IMR-90 (cell line): Measurements from ENCODE around the gene SLC25A14. TPM values are rescaled to one million over a fixed set of nuclear protein-coding genes. Genes with fewer than 3 reads are reported as not detected.

Source experiments
- ATAC-seq: fragments of 200-7000 bp; cut with Tn5 transposase; 2 replicates; pipeline ENCODE4 v1.9.1; 2020; ENCODE audit warnings: low read depth, mild to moderate bottlenecking, moderate library complexity
- BruUV-seq: library from RNA; stranded (reverse); fragments of 400-500 nt; replicated peaks from 2 replicates; lab custom pipeline; 2021; lab: Mats Ljungman, UMichigan
- CTCF ChIA-PET: fragments of 300-600 bp; formaldehyde crosslinking; extraction: SDS; loops from one replicate; lab custom pipeline; 2021; ENCODE audit warnings: antibody characterized with exemption; lab: Yijun Ruan, JAX
- POLR2A ChIA-PET: fragments of 300-600 bp; sonication (Branson Sonifier 250); formaldehyde crosslinking; loops from one replicate; lab custom pipeline; 2022; ENCODE audit warnings: antibody characterized with exemption; ENCODE audit not compliant: unreplicated experiment; lab: Charles Lee
- DNase-seq: peaks from one replicate; pipeline ENCODE4 v3.0.0; 2013
- H2AFZ ChIP-seq: replicated peaks from 2 replicates; pipeline ENCODE3; 2013; ENCODE audit warnings: low read length, mild to moderate bottlenecking; ENCODE audit not compliant: poor library complexity
- H2AK5ac ChIP-seq: 2 replicates; pipeline ENCODE4 v1.6.1; 2013; ENCODE audit warnings: low read depth, low read length, inconsistent platforms
- H2AK9ac ChIP-seq: replicated peaks from 2 replicates; pipeline ENCODE3; 2013; ENCODE audit warnings: mild to moderate bottlenecking, low read depth, low read length, moderate library complexity; ENCODE audit not compliant: poor library complexity
- H2BK120ac ChIP-seq: 2 replicates; pipeline ENCODE4 v1.6.1; 2013; ENCODE audit warnings: low read depth, low read length, inconsistent platforms
- H2BK15ac ChIP-seq: 3 replicates; pipeline ENCODE4 v1.6.1; 2013; ENCODE audit warnings: low read depth, low read length, inconsistent platforms
- H2BK20ac ChIP-seq: 2 replicates; pipeline ENCODE4 v1.6.1; 2013; ENCODE audit warnings: low read depth, mild to moderate bottlenecking, inconsistent platforms, low read length, moderate library complexity
- H2BK5ac ChIP-seq: 2 replicates; pipeline ENCODE4 v1.6.1; 2013; ENCODE audit warnings: mild to moderate bottlenecking, low read depth, low read length, inconsistent platforms; ENCODE audit not compliant: poor library complexity, severe bottlenecking
- H3K14ac ChIP-seq: replicated peaks from 2 replicates; pipeline ENCODE4 v1.6.1; 2013; ENCODE audit warnings: low read depth, low read length, inconsistent platforms
- H3K18ac ChIP-seq: 2 replicates; pipeline ENCODE4 v1.6.1; 2013; ENCODE audit warnings: low read depth, low read length, control low read depth
- H3K23ac ChIP-seq: 2 replicates; pipeline ENCODE4 v1.6.1; 2013; ENCODE audit warnings: low read depth, low read length, inconsistent platforms
- H3K27ac ChIP-seq: 2 replicates; pipeline ENCODE4 v1.5.1; 2013; ENCODE audit warnings: mild to moderate bottlenecking, control low read depth, low read length; ENCODE audit not compliant: insufficient read depth
- H3K27me3 ChIP-seq: 2 replicates; pipeline ENCODE4 v1.6.1; 2013; ENCODE audit warnings: low read length; ENCODE audit not compliant: control insufficient read depth, insufficient read depth
- H3K36me3 ChIP-seq: 2 replicates; pipeline ENCODE4 v1.6.1; 2013; ENCODE audit warnings: low read length, mixed read lengths; ENCODE audit not compliant: control insufficient read depth, insufficient read depth
- H3K4ac ChIP-seq: 2 replicates; pipeline ENCODE4 v1.6.1; 2013; ENCODE audit warnings: low read depth, low read length, inconsistent platforms
- H3K4me1 ChIP-seq: 2 replicates; pipeline ENCODE4 v1.6.1; 2013; ENCODE audit warnings: low read length, mixed read lengths; ENCODE audit not compliant: control insufficient read depth, insufficient read depth
- H3K4me2 ChIP-seq: 2 replicates; pipeline ENCODE4 v1.6.1; 2013; ENCODE audit warnings: low read depth, mild to moderate bottlenecking, control low read depth, low read length, moderate library complexity
- H3K4me3 ChIP-seq: 2 replicates; pipeline ENCODE4 v1.5.1; 2013; ENCODE audit warnings: low read depth, mild to moderate bottlenecking, control low read depth, low read length, moderate library complexity; ENCODE audit not compliant: insufficient read depth
- H3K56ac ChIP-seq: 2 replicates; pipeline ENCODE4 v1.6.1; 2013; ENCODE audit warnings: low read length, inconsistent platforms; ENCODE audit not compliant: insufficient read depth; ENCODE audit errors: extremely low read depth
- H3K79me1 ChIP-seq, 2 experiments: 2 replicates each; pipeline ENCODE4 v1.6.1; 2013; ENCODE audit warnings: low read length in 2 of 2, inconsistent platforms in 1 of 2, low read depth in 1 of 2
- H3K9ac ChIP-seq: 2 replicates; pipeline ENCODE4 v1.6.1; 2013; ENCODE audit warnings: low read depth, low read length, control low read depth
- H3K9me1 ChIP-seq: 2 replicates; pipeline ENCODE4 v1.6.1; 2013; ENCODE audit warnings: low read length, inconsistent platforms; ENCODE audit not compliant: insufficient read depth
- H3K9me3 ChIP-seq: 2 replicates; pipeline ENCODE4 v1.6.1; 2013; ENCODE audit warnings: low read length; ENCODE audit not compliant: control insufficient read depth, insufficient read depth
- H4K20me1 ChIP-seq: 2 replicates; pipeline ENCODE4 v1.6.1; 2013; ENCODE audit warnings: low read length, inconsistent platforms; ENCODE audit not compliant: insufficient read depth
- H4K5ac ChIP-seq: 2 replicates; pipeline ENCODE4 v1.6.1; 2013; ENCODE audit warnings: mild to moderate bottlenecking, low read depth, low read length, control low read depth
- H4K8ac ChIP-seq, 2 experiments: 2 replicates each; pipeline ENCODE4 v1.6.1; 2013; ENCODE audit warnings: low read depth in 2 of 2, low read length in 2 of 2, control low read depth in 1 of 2, inconsistent platforms in 1 of 2
- H4K91ac ChIP-seq: 2 replicates; pipeline ENCODE4 v1.6.1; 2013; ENCODE audit warnings: low read depth, low read length, inconsistent platforms; ENCODE audit not compliant: insufficient read depth
- BHLHE40 ChIP-seq: fragments of 150-350 bp; IDR thresholded peaks from 2 replicates; pipeline ENCODE4 v1.6.1; 2016; ENCODE audit warnings: mild to moderate bottlenecking, low read depth, low read length
- CEBPB ChIP-seq: IDR thresholded peaks from 2 replicates; pipeline ENCODE4 v1.6.1; 2012; ENCODE audit warnings: low read depth, low read length, improper control_type of control experiment
- CHD1 ChIP-seq: IDR thresholded peaks from 2 replicates; pipeline ENCODE4 v1.6.1; 2012; ENCODE audit warnings: low read depth, low read length, improper control_type of control experiment
- CTCF ChIP-seq: conservative IDR thresholded peaks from 2 replicates; pipeline ENCODE4 v1.5.1; 2012; ENCODE audit warnings: mild to moderate bottlenecking, low read depth, low read length, improper control_type of control experiment
- ELK1 ChIP-seq: fragments of 150-350 bp; IDR thresholded peaks from 2 replicates; pipeline ENCODE4 v1.6.1; 2016; ENCODE audit warnings: low read depth, mild to moderate bottlenecking, low read length, moderate library complexity, borderline replicate concordance
- FOS ChIP-seq: fragments of 150-350 bp; IDR thresholded peaks from 2 replicates; pipeline ENCODE4 v1.6.1; 2016; ENCODE audit warnings: low read depth, low read length
- MAFK ChIP-seq: IDR thresholded peaks from 2 replicates; pipeline ENCODE4 v1.6.1; 2012; ENCODE audit warnings: low read depth, low read length, improper control_type of control experiment
- MAZ ChIP-seq: IDR thresholded peaks from 2 replicates; pipeline ENCODE4 v1.6.1; 2012; ENCODE audit warnings: low read depth, mild to moderate bottlenecking, low read length, improper control_type of control experiment, moderate library complexity, borderline replicate concordance
- MXI1 ChIP-seq: IDR thresholded peaks from 2 replicates; pipeline ENCODE4 v1.6.1; 2012; ENCODE audit warnings: low read depth, mild to moderate bottlenecking, low read length, moderate library complexity, borderline replicate concordance
- NFE2L2 ChIP-seq: fragments of 150-350 bp; IDR thresholded peaks from 2 replicates; pipeline ENCODE4 v1.6.1; 2016; ENCODE audit warnings: low read depth, mild to moderate bottlenecking, low read length
- POLR2A ChIP-seq: IDR thresholded peaks from 2 replicates; pipeline ENCODE4 v1.6.1; 2012; ENCODE audit warnings: mild to moderate bottlenecking, low read depth, low read length
- RAD21 ChIP-seq: IDR thresholded peaks from 2 replicates; pipeline ENCODE4 v1.6.1; 2012; ENCODE audit warnings: low read length, improper control_type of control experiment
- RCOR1 ChIP-seq: IDR thresholded peaks from 2 replicates; pipeline ENCODE4 v1.6.1; 2012; ENCODE audit warnings: mild to moderate bottlenecking, low read length, improper control_type of control experiment; ENCODE audit not compliant: insufficient replicate concordance
- RFX5 ChIP-seq: IDR thresholded peaks from 2 replicates; pipeline ENCODE4 v1.8.0; 2012; ENCODE audit warnings: low read depth, mild to moderate bottlenecking, low read length, moderate library complexity
- SMC3 ChIP-seq: fragments of 150-350 bp; IDR thresholded peaks from 2 replicates; pipeline ENCODE4 v1.6.1; 2016; ENCODE audit warnings: low read depth, mild to moderate bottlenecking, antibody characterized with exemption, low read length, moderate library complexity
- USF2 ChIP-seq: fragments of 150-350 bp; IDR thresholded peaks from 2 replicates; pipeline ENCODE4 v1.6.1; 2017; ENCODE audit warnings: mild to moderate bottlenecking, antibody characterized with exemption, low read length, low read depth
- dilution Hi-C: fragments of 300-500 bp; cut with HindIII; formaldehyde crosslinking; loops from one replicate; pipeline ENCODE4 v1.14.3; 2018; ENCODE audit warnings: low sequenced_read_pairs; ENCODE audit not compliant: unreplicated experiment
- in situ Hi-C: fragments of 300-500 bp; cut with MboI; formaldehyde crosslinking; loops from 3 replicates; pipeline ENCODE4 v1.14.3; 2019; ENCODE audit warnings: low sequenced_read_pairs, inconsistent platforms, mixed read lengths
- intact Hi-C: fragments of 100-400 bp; cut with micrococcal nuclease; formaldehyde crosslinking; loops from 2 replicates; pipeline ENCODE4 v1.10.0; 2022
- polyA plus RNA-seq, 3 experiments: library from polyadenylated mRNA; depleted of rRNA; stranded (reverse); fragments of >200 nt; gene quantifications; 2 replicates each; pipeline ENCODE4 v1.2.3, GENCODE V29; 2012; ENCODE audit warnings: low replicate concordance in 1 of 3
- total RNA-seq: library from RNA; depleted of rRNA; stranded (reverse); fragments of >200 nt; gene quantifications from 2 replicates; pipeline ENCODE4 v1.2.3, GENCODE V29; 2012

The SLC25A14 gene
- total and polyA plus RNA-seq, 2 of the 4 experiments (the other 2 are of a cell fraction) = 13.8 TPM

- Histone ChIP-seq H3K4me3 (no peak overlapping the region), H3K4ac (no peak overlapping the region), H3K4me1 (no peaks in the 10 kb centered on the region), H2AK5ac (no peak overlapping the region), H4K5ac (no peak overlapping the region), H3K27me3 (no peaks in the 10 kb centered on the region), H4K8ac (no peak overlapping the region), H3K23ac (no peak overlapping the region), H3K9me3 (no peaks in the 10 kb centered on the region), H3K27ac (no peak overlapping the region), H2AFZ (no peak overlapping the region), H4K20me1 (no peaks in the 10 kb centered on the region), H2BK20ac (no peak overlapping the region), H3K14ac (no peak overlapping the region), H3K36me3 (no peaks in the 10 kb centered on the region), H2AK9ac (no peak overlapping the region), H3K4me2 (no peak overlapping the region), H3K56ac (no peak overlapping the region), H2BK5ac (no peak overlapping the region), H3K9me1 (no peaks in the 10 kb centered on the region), H4K91ac (no peak overlapping the region), H2BK120ac (no peak overlapping the region), H3K9ac (no peak overlapping the region), H2BK15ac (no peak overlapping the region), H3K18ac (no peak overlapping the region), H3K79me1 (no peaks in the 10 kb centered on the region)
- in situ Hi-C loops = loop anchor here (25.0 kb wide), 1 partner anchor 89 kb away; no protein-coding TSS in a partner anchor
- ChIA-PET CTCF (no interaction called here), POLR2A (no interaction called here)
- no peak for ATAC-seq
- intact Hi-C loops = no loop called here
- dilution Hi-C loops = no loop called here
- no TSS peak for BruUV-seq
- TF ChIP-seq CEBPB (no peak), MAZ (no peak), MAFK (no peak), CTCF (no peak), RCOR1 (no peak), POLR2A (no peak), USF2 (no peak), CHD1 (no peak), ELK1 (no peak), FOS (no peak), RAD21 (no peak), NFE2L2 (no peak), MXI1 (no peak), BHLHE40 (no peak), RFX5 (no peak), SMC3 (no peak)
- DNase-seq = no peak
Observed at GRCh38 chrX:130376077-130376476, 36.4 kb downstream of the SLC25A14 start.
